DMS 273 (cell line): ENCODE measurements around the gene BEND5.

ENCODE experiments used
- DNase-seq: peaks from one replicate; lab custom pipeline; 2025; ENCODE audit not compliant: unreplicated experiment; lab: John Stamatoyannopoulos, UW

BEND5 gene

GRCh38 chr1:48765335-48765734 lies 11.4 kb downstream of the BEND5 start:
- DNase-seq = no peak

- no peak for DNase-seq
Observed at GRCh38 chr1:48761986-48762385, 14.7 kb downstream of the BEND5 start.

GRCh38 chr1:48761411-48761810 lies 15.3 kb downstream of the BEND5 start:
- DNase-seq = no peak

- no peak for DNase-seq
Observed at GRCh38 chr1:48760857-48761256, 15.8 kb downstream of the BEND5 start.

GRCh38 chr1:48758976-48759375 lies 17.7 kb downstream of the BEND5 start:
- DNase-seq = no peak

- no peak for DNase-seq
Observed at GRCh38 chr1:48757363-48757762, 19.3 kb downstream of the BEND5 start.

- DNase-seq = no peak
Observed at GRCh38 chr1:48756683-48757316, 19.9 kb downstream of the BEND5 start.

- DNase-seq = no peak
Observed at GRCh38 chr1:48753293-48753692, 23.4 kb downstream of the BEND5 start.

GRCh38 chr1:48750109-48750508 lies 26.6 kb downstream of the BEND5 start:
- no peak for DNase-seq

GRCh38 chr1:48749068-48749467 lies 27.6 kb downstream of the BEND5 start:
- no peak for DNase-seq

- DNase-seq = no peak
Observed at GRCh38 chr1:48746906-48747305, 29.8 kb downstream of the BEND5 start.

- no peak for DNase-seq
Observed at GRCh38 chr1:48744032-48744431, 32.7 kb downstream of the BEND5 start.

GRCh38 chr1:48743480-48743879 lies 33.2 kb downstream of the BEND5 start:
- DNase-seq = no peak

- no peak for DNase-seq
Observed at GRCh38 chr1:48741380-48741779, 35.3 kb downstream of the BEND5 start.

- no peak for DNase-seq
Observed at GRCh38 chr1:48740621-48741020, 36.1 kb downstream of the BEND5 start.

- DNase-seq = no peak
Observed at GRCh38 chr1:48739091-48739490, 37.6 kb downstream of the BEND5 start.

GRCh38 chr1:48738356-48738755 lies 38.3 kb downstream of the BEND5 start:
- DNase-seq = no peak

- no peak for DNase-seq
Observed at GRCh38 chr1:48735796-48736195, 40.9 kb downstream of the BEND5 start.

- no peak for DNase-seq
Observed at GRCh38 chr1:48730164-48730910, 46.4 kb downstream of the BEND5 start.

- DNase-seq = no peak
Observed at GRCh38 chr1:48728584-48728983, 48.1 kb downstream of the BEND5 start.

GRCh38 chr1:48726557-48727215 lies 50.0 kb downstream of the BEND5 start:
- no peak for DNase-seq

GRCh38 chr1:48726139-48726538 lies 50.6 kb downstream of the BEND5 start:
- no peak for DNase-seq
